Activated CD8-positive, alpha-beta memory T cell treated with anti-CD3 and anti-CD28 coated beads, Interleukin-2, amount 50 U/mL, for 1 hour (primary cell): ENCODE results near the gene HIVEP3.

Source experiments
- DNase-seq: peaks from one replicate; pipeline ENCODE4 v3.0.0-alpha.2; 2020; ENCODE audit errors: extremely low read depth

The HIVEP3 gene

GRCh38 chr1:41517062-41517438, 401.7 kb downstream of the HIVEP3 start:
- no peak for DNase-seq

DNA sequence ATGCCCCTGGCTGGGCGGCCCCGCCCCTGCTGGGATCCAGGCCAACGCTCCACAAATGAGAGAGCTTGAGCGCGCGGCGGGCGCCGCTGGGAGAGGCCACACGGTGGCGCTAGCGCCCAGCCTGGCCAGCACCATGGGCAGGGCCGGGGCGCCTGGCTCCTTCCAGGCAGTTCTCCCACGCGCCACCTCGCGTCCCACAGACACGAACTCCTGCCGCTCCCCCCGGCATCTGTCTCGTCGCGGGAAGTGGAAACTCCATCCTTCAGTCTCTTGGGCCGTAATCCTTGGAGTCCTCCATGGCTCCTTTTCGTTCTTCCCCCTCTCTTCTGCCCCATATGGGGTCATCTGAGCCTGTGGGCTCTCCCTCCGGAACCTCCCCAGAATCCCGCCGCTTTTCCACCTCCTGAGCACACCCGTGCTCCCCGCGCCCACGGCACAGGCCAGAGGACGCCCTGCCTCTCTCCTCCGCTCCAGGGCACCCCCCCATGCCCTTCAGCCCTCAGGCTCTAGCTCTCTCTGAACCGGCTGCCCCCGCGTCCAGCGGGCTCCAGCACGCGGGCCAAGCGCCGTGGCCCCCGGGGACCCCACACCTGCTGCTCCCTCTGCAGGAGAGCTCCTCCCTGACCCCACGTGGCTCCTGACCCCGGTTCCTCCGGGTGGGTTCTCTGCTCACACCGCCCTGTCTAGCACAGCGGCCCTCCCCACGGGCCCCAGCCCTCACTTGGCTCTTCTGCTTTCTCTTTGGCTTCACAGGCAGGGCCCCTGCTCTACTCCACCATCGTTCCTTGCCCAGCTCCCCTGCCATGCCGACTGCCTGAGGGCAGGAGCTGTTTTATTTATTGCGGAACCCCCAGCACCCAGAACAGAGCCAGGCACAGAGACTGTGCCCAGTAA, 402.3 kb downstream of the HIVEP3 start:
- DNase-seq = no peak

DNA sequence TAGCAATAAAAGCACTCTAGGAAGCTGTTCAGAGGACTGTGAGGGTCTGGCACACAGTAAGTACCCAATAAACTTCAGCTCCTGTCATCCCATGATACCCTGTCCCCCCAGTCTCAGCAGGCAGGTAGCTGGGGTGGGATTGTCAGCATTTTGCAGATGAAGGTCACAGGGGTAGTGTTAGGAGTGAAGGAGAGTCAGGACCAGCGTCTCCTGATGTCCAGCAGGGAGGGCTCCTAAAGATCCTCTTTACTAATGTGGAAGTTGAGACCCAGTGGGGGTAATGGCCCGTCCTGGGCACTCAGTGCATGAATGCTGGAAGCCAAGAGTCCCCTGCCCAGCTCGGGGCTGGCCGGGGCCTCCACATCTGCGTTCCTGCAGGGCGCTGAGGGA, 402.9 kb downstream of the HIVEP3 start:
- DNase-seq = no peak

GRCh38 chr1:41515131-41515678, 403.5 kb downstream of the HIVEP3 start:
- no peak for DNase-seq

- DNase-seq = no peak
These were observed 404.3 kb downstream of the HIVEP3 start for GRCh38 chr1:41514381-41514780.

- DNase-seq = no peak
These were observed 405.4 kb downstream of the HIVEP3 start for GRCh38 chr1:41513383-41513735.

GRCh38 chr1:41512701-41513382, 405.9 kb downstream of the HIVEP3 start:
- DNase-seq = no peak

- DNase-seq = no peak
These were observed 407.5 kb downstream of the HIVEP3 start for GRCh38 chr1:41511239-41511540.

GRCh38 chr1:41510531-41511238, 408.0 kb downstream of the HIVEP3 start:
- DNase-seq = no peak

GRCh38 chr1:41509270-41509671, 409.5 kb downstream of the HIVEP3 start:
- DNase-seq = no peak

DNA sequence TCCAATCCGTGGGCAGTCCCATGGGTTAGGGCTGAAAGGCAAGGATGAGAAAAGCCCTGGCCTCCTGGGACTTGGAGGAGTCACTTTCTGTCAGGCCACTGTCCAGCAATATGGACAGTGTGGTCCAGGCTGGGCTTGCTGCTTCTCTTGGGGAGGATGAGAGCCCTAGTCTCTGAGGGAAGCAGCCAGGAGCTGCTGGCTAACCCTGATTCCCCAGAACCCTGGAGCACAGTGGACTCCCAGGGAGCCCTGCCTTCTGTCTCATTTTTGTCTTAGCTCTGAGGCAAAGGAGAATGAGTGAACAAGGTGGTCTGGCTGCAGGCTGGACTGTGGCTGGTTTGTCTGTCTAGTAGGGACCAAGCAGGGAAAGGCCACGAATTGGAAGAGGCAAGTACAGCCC, 410.4 kb downstream of the HIVEP3 start:
- DNase-seq = no peak

DNA sequence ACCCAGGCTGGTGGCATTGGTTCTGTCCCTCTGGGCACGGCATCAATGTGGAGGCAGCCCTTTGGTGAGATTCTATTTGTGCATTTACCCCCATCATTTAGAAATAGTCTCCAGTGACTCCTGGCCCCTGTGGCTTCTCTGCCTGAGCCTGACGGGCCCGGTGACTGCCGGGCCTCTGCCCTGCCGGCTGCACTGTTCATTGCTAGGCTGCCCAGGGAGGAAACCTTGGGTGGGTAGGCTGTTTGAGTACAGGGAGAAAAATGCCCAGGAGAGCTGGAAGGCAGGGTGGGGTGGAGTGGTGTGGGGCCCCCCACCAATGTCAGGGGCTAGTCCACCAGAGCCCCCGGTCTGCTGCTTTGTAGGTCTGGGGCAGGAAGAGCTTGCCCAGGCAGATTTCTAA, 410.9 kb downstream of the HIVEP3 start:
- DNase-seq = no peak

DNA sequence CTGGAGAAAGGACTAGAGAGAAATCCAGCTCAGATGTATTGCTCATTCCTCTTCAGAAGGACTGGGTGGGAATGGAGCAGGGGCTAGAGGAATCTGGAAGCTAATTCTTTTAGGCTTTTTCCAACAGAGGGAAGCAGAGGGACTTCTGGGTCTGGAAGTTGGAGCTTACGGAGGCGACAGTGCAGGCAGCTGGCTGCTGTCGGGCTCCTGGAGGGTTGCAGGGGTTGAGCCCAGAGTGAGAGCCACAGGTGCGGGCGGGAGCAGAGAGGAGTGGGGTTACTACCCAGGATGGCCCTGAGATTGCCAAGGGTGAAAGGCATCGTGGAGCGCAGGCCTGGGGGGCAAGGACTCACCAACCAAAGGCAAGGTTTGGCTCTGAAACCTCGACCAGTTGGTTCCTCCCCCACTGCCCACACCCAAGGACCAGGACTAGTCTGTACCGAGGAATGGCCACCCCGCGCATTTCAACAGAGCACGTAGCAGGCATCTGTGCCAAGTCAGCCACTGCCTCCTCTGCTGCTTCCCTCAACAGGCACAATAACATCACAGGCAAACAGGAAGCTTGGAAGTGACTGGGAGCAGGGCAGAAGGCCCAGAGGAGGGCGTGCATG, 411.5 kb downstream of the HIVEP3 start:
- DNase-seq = no peak

DNA sequence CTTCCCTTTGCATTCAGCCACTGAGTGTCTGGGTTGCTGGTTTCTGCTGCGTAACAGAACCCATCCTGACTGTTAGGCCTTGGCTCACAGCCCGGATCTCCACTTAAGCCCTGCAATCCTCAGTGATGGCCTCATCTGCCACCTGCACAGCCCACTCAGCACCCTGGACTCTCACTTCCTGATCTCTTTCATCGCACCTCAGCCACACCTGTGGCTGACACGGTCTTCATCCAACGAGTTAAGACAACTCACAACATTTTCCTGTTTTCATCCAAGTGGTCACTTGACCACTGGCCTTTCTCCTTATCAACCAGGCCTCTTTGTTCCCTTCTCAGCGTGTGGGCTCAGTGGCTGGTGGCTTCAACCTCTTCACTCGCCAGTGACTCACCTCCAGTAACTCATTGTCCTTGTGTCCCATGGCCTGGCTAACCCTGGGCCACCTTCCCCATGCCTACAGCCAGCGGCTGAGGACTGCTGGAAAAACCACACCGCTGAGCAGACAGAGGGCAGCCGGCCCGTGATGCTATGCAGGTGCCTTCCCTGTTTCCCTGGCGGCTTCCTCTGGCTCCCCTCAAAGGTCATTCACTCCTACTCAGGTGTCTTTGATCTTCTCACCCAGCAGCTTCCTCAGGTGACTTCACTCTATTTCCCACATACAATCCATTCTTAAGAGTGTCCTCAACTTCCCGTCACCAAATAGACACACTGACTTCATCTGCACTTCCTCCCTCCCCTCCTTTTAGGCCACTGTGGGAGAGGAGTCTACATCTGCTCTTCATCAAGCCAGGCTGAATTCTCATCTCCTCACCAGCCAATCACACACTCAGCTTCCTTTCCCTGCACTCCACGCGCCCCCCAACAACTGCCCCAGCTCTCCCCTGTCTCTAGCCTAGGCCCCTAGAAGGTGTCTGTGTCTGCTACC, 414.3 kb downstream of the HIVEP3 start:
- no peak for DNase-seq

GRCh38 chr1:41503538-41504113, 415.1 kb downstream of the HIVEP3 start:
- no peak for DNase-seq

- no peak for DNase-seq
These were observed 415.8 kb downstream of the HIVEP3 start for GRCh38 chr1:41502912-41503311.

DNA sequence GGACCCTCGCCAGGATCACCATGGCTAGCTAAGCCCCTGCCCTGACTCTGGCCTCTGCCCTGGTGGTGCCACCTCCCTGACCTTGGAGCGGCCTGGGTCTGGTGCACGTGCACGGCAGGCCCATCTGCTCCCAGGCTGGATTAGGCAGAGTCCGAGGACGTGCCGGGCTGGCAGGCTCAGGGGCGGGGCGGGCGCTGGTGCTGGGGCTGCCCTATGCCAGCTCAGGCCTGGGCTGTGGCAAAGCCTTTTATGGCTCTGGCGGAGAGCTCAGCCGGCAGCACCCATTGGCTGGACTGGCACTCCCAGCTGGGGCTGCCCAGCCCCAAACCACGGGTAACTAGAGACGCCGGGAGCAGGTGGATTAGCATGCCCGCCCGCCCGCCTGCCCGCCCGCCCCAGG, 417.1 kb downstream of the HIVEP3 start:
- DNase-seq = no peak

GRCh38 chr1:41500781-41501518, 417.8 kb downstream of the HIVEP3 start:
- DNase-seq = no peak

GRCh38 chr1:41500378-41500777, 418.3 kb downstream of the HIVEP3 start:
- no peak for DNase-seq

- no peak for DNase-seq
These were observed 419.1 kb downstream of the HIVEP3 start for GRCh38 chr1:41499591-41499990.
